Colonic mucosa (tissue), 4 donors: Measurements from ENCODE around the gene SUPT3H. TPM values are rescaled to one million over a fixed set of nuclear protein-coding genes. Genes with fewer than 3 reads are reported as not detected.

Experiments
- DNase-seq: peaks from one replicate; pipeline ENCODE4 v3.0.0-alpha.2; 2020
- H3K27ac ChIP-seq: fragments of 200-600 bp; one replicate; pipeline ENCODE4 v1.8.0; 2021
- H3K27me3 ChIP-seq: fragments of 200-600 bp; one replicate; pipeline ENCODE4 v1.8.0; 2021
- H3K36me3 ChIP-seq: fragments of 200-600 bp; one replicate; pipeline ENCODE4 v1.8.0; 2021
- H3K4me1 ChIP-seq: fragments of 200-600 bp; one replicate; pipeline ENCODE4 v1.8.0; 2021; ENCODE audit warnings: mild to moderate bottlenecking
- H3K4me3 ChIP-seq: fragments of 200-600 bp; one replicate; pipeline ENCODE4 v1.8.0; 2021
- H3K9ac ChIP-seq, 2 donors: one replicate each; pipeline ENCODE4 v1.7.0; 2013; ENCODE audit warnings: control low read depth in 2 of 2, low read depth in 2 of 2, low read length in 2 of 2
- H3K9me3 ChIP-seq: fragments of 200-600 bp; one replicate; pipeline ENCODE4 v1.8.0; 2021
- intact Hi-C: fragments of 100-400 bp; cut with DNase I; formaldehyde crosslinking; loops from one replicate; pipeline ENCODE4 v1.14.1; 2022
- total RNA-seq, 2 donors: library from RNA; stranded (reverse); fragmentation: NEBNext Ultra II Directional in 1 of 2; extraction: Animal tissue kit (Norgen Biotek cat#: 25700) in 1 of 2; gene quantifications; one replicate each; pipeline ENCODE4 v1.2.1, GENCODE V29; 2021
- TF ChIP-seq, protein P1 (sequence below): fragments of 200-600 bp; IDR thresholded peaks from one replicate; pipeline ENCODE4 v1.8.0; 2022; ENCODE audit warnings: antibody characterized with exemption, mild to moderate bottlenecking
- donor health status: healthy.
- donor health status: DM: no; HTN: no; CAD: no.
- donor health status: DM: no; HTN: no; CAD: no.

Gene SUPT3H
- total RNA-seq, 2 donors from 2014 or later, result 3.4 to 4.1 TPM

- TF ChIP-seq, protein P1, sequence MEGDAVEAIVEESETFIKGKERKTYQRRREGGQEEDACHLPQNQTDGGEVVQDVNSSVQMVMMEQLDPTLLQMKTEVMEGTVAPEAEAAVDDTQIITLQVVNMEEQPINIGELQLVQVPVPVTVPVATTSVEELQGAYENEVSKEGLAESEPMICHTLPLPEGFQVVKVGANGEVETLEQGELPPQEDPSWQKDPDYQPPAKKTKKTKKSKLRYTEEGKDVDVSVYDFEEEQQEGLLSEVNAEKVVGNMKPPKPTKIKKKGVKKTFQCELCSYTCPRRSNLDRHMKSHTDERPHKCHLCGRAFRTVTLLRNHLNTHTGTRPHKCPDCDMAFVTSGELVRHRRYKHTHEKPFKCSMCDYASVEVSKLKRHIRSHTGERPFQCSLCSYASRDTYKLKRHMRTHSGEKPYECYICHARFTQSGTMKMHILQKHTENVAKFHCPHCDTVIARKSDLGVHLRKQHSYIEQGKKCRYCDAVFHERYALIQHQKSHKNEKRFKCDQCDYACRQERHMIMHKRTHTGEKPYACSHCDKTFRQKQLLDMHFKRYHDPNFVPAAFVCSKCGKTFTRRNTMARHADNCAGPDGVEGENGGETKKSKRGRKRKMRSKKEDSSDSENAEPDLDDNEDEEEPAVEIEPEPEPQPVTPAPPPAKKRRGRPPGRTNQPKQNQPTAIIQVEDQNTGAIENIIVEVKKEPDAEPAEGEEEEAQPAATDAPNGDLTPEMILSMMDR, result no peak
- no peak overlapping the region for H3K4me3 ChIP-seq
- H3K36me3 ChIP-seq, result no peaks in the 10 kb centered on the region
- intact Hi-C loops, result no loop called here
- H3K4me1 ChIP-seq, result no peaks in the 10 kb centered on the region
- H3K9ac ChIP-seq, result no peak overlapping the region
- H3K27ac ChIP-seq, result no peak overlapping the region
- H3K9me3 ChIP-seq, result no peaks in the 10 kb centered on the region
- H3K27me3 ChIP-seq, result no peaks in the 10 kb centered on the region
- no peak for DNase-seq
Measured at GRCh38 chr6:44966449-44967092, 411.2 kb downstream of the SUPT3H start.

DNA sequence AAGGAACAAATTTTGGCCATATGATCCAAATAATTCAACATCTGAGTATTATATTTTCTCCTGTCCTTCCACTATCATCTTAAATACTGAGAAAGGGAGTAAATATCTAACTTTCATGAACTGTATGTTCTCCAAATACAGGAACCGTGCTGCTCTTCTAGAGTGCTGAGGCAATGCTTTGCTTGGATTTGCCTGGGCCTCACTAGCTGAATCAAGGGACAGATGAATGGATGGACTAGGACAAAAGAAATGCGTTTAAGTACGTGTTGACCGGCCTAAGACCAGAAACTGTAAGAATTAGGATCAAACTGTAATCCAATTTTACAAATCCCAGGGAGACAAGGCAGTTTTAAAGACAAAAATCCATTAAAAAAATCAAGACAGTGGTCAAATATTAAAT, 412.0 kb downstream of the SUPT3H start:
- Histone ChIP-seq H3K4me1 (no peaks in the 10 kb centered on the region), H3K4me3 (no peak overlapping the region)
- TF ChIP-seq, protein P1, result no peak

DNA sequence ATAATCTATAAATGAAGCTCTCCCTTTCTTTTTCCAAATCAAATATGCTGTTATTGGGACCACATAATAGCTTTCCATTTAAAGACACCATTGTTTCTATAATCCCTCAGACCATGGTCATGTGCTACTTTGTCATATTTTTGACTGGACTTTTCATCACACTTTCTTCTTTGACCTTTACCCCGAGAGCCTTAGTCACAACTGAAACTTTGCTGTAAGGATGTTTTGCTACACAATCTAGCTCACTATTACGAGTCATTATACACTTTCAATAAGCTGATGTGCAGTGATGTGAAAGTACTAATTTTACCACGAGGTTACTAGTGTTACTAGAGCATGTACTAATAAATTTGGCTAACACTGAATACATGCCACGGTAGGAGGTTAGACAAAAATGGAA, 416.8 kb downstream of the SUPT3H start:
- no peaks in the 10 kb centered on the region for H3K9me3 ChIP-seq
- no peaks in the 10 kb centered on the region for H3K27me3 ChIP-seq
- no peaks in the 10 kb centered on the region for H3K4me1 ChIP-seq
- TF ChIP-seq, protein P1, result no peak
- DNase-seq, result no peak
- no peak overlapping the region for H3K9ac ChIP-seq
- intact Hi-C loops, result no loop called here
- H3K4me3 ChIP-seq, result no peak overlapping the region
- no peaks in the 10 kb centered on the region for H3K36me3 ChIP-seq
- H3K27ac ChIP-seq, result no peak overlapping the region

More for the DNA sequence above, 412.0 kb downstream of the SUPT3H start:
- Histone ChIP-seq H3K36me3 (no peaks in the 10 kb centered on the region), H3K27me3 (no peaks in the 10 kb centered on the region), H3K9me3 (no peaks in the 10 kb centered on the region), H3K9ac (no peak overlapping the region), H3K27ac (no peak overlapping the region)
- DNase-seq, result no peak
- intact Hi-C loops, result no loop called here

DNA sequence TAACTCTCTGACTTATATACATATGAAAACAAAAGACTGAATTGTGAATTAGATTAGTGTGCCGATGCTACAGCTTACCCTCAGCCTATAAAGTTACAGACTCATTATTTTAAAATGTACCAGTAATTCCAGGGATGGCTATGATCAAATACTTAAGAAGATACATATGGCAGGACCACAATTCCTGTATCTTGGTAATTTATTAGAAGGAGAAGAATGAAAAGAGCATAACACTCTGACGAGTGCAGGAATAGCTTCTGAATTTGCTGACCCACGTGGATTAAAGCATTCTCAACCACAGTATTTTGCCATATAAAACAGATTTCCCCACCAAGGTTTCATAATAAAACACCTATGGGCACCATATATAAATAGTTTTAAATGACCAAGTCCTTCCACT, 418.1 kb downstream of the SUPT3H start:
- Histone ChIP-seq H3K9ac (no peak overlapping the region), H3K4me1 (no peaks in the 10 kb centered on the region), H3K36me3 (no peaks in the 10 kb centered on the region), H3K4me3 (no peak overlapping the region), H3K27me3 (no peaks in the 10 kb centered on the region), H3K27ac (no peak overlapping the region), H3K9me3 (no peaks in the 10 kb centered on the region)
- no peak for DNase-seq
- intact Hi-C loops, result no loop called here
- TF ChIP-seq, protein P1, result no peak

- H3K36me3 ChIP-seq, result no peaks in the 10 kb centered on the region
- no peak overlapping the region for H3K27ac ChIP-seq
- H3K27me3 ChIP-seq, result no peaks in the 10 kb centered on the region
- H3K4me1 ChIP-seq, result no peaks in the 10 kb centered on the region
- no peaks in the 10 kb centered on the region for H3K9me3 ChIP-seq
- TF ChIP-seq, protein P1, result no peak
- H3K9ac ChIP-seq, result no peak overlapping the region
- no peak overlapping the region for H3K4me3 ChIP-seq
- intact Hi-C loops, result no loop called here
- DNase-seq, result no peak
Measured at GRCh38 chr6:44957156-44957555, 420.6 kb downstream of the SUPT3H start.
